ENCODE results near the gene UBE2E2.

Gene UBE2E2

GRCh38 chr3:23235264-23235663 is 32.1 kb downstream of the UBE2E2 start:
- Histone ChIP-seq H3K27me3 (replicated peaks; ENCODE audit: control insufficient read depth, insufficient read depth, low read length) (no peaks in the 10 kb centered on the region), H3K36me3 (ENCODE audit: control insufficient read depth, insufficient read depth, low read length) (no peaks in the 10 kb centered on the region), H3K4me3 (replicated peaks; ENCODE audit: low read depth, low read length) (no peak overlapping the region)
- no peak for TF ChIP-seq CTCF (IDR thresholded peaks at IDR 0.05; ENCODE audit: insufficient read depth, low read length, poor library complexity, severe bottlenecking)
- DNase-seq (ENCODE audit: extremely low read depth, insufficient read length): no peak

- no peaks in the 10 kb centered on the region for H3K36me3 ChIP-seq (ENCODE audit: control insufficient read depth, insufficient read depth, low read length)
- no peak overlapping the region for H3K4me3 ChIP-seq (replicated peaks; ENCODE audit: low read depth, low read length)
- TF ChIP-seq CTCF (IDR thresholded peaks at IDR 0.05; ENCODE audit: insufficient read depth, low read length, poor library complexity, severe bottlenecking): no peak
- no peaks in the 10 kb centered on the region for H3K27me3 ChIP-seq (replicated peaks; ENCODE audit: control insufficient read depth, insufficient read depth, low read length)
- no peak for DNase-seq (ENCODE audit: extremely low read depth, insufficient read length)
Observed at GRCh38 chr3:23236890-23237289, 33.8 kb downstream of the UBE2E2 start.

GRCh38 chr3:23238156-23238555 is 35.0 kb downstream of the UBE2E2 start:
- no peak for TF ChIP-seq CTCF (IDR thresholded peaks at IDR 0.05; ENCODE audit: insufficient read depth, low read length, poor library complexity, severe bottlenecking)
- Histone ChIP-seq H3K4me3 (replicated peaks; ENCODE audit: low read depth, low read length) (no peak overlapping the region), H3K36me3 (ENCODE audit: control insufficient read depth, insufficient read depth, low read length) (no peaks in the 10 kb centered on the region), H3K27me3 (replicated peaks; ENCODE audit: control insufficient read depth, insufficient read depth, low read length) (no peaks in the 10 kb centered on the region)
- DNase-seq (ENCODE audit: extremely low read depth, insufficient read length): no peak

DNA sequence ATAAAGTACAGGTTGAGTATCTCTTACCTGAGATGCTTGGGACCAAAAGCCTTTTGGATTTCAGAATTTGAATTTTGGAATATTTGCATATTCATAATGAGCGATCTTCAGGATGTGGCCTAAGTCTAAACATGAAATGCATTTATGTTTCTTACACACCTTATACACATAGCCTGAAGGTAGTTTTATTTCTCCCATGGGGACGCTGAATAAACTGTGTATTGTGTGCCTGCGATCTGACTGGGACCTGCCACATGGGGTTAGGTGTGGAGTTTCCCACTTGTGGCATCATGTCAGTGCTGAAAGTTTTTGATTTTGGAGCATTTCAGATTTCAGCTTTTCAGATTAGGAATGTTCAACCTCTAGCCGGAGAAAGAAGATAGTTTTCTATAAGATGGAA is 35.5 kb downstream of the UBE2E2 start:
- TF ChIP-seq CTCF (IDR thresholded peaks at IDR 0.05; ENCODE audit: insufficient read depth, low read length, poor library complexity, severe bottlenecking): no peak
- DNase-seq (ENCODE audit: extremely low read depth, insufficient read length): no peak
- Histone ChIP-seq H3K36me3 (ENCODE audit: control insufficient read depth, insufficient read depth, low read length) (no peaks in the 10 kb centered on the region), H3K4me3 (replicated peaks; ENCODE audit: low read depth, low read length) (no peak overlapping the region), H3K27me3 (replicated peaks; ENCODE audit: control insufficient read depth, insufficient read depth, low read length) (no peaks in the 10 kb centered on the region)

DNA sequence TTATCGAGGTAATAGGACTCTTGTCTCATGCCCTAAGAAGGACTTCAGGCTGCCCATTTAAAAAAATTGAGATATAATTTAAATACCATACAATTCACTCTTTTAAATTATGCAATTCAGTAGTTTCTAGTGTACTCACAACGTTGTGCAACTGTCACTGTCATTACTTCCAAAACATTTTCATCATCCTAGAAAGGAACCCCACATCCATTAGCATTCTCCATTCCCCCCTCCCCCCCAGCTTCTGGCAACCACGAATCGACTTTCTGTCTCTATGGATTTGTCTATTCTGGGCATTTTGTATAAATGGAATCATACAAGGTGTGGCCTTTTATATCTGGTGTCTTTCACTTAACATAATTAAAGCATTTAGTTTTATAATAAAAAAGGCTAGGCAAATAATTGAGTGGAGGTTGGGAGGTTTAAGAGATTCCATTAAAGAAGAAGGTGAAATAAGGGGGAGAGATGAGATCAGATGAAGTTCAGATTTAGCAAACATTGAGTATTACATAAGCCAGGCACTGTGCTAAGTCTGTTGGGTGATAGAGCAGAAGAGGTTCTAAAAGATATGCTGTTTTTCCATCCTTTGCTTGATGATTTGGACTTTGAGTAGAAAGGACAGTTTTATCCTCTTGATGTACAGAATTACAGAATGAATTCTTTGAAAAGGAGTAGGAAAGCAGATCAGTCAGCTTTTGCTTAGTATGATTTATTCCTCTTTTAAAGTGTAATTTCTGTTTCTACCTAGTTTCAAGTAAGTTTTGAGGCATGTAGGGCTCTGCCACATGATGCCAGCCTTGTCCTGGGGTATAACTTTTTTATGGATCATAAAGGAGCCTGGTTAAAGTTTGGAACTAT is 36.3 kb downstream of the UBE2E2 start:
- Histone ChIP-seq H3K27me3 (replicated peaks; ENCODE audit: control insufficient read depth, insufficient read depth, low read length) (no peaks in the 10 kb centered on the region), H3K4me3 (replicated peaks; ENCODE audit: low read depth, low read length) (no peak overlapping the region), H3K36me3 (ENCODE audit: control insufficient read depth, insufficient read depth, low read length) (no peaks in the 10 kb centered on the region)
- TF ChIP-seq CTCF (IDR thresholded peaks at IDR 0.05; ENCODE audit: insufficient read depth, low read length, poor library complexity, severe bottlenecking): no peak
- no peak for DNase-seq (ENCODE audit: extremely low read depth, insufficient read length)

Measured in GM06990 (cell line).